Activated naive CD4-positive, alpha-beta T cell treated with Interleukin-2 at 50 U/mL for 16 hours (primary cell): ENCODE data around the gene SHD.
"Not testable (repeated sequence)": the region's sequence is repeated elsewhere in the genome, so short reads cannot be mapped to it uniquely, and the experiment has no call there.

Source experiments
- DNase-seq: peaks from one replicate; pipeline ENCODE4 v3.0.0-alpha.2; 2020

The SHD gene

GRCh38 chr19:4267101-4267900 lies 11.8 kb upstream of the SHD start:
- peak; percentile 63 for DNase-seq

DNA sequence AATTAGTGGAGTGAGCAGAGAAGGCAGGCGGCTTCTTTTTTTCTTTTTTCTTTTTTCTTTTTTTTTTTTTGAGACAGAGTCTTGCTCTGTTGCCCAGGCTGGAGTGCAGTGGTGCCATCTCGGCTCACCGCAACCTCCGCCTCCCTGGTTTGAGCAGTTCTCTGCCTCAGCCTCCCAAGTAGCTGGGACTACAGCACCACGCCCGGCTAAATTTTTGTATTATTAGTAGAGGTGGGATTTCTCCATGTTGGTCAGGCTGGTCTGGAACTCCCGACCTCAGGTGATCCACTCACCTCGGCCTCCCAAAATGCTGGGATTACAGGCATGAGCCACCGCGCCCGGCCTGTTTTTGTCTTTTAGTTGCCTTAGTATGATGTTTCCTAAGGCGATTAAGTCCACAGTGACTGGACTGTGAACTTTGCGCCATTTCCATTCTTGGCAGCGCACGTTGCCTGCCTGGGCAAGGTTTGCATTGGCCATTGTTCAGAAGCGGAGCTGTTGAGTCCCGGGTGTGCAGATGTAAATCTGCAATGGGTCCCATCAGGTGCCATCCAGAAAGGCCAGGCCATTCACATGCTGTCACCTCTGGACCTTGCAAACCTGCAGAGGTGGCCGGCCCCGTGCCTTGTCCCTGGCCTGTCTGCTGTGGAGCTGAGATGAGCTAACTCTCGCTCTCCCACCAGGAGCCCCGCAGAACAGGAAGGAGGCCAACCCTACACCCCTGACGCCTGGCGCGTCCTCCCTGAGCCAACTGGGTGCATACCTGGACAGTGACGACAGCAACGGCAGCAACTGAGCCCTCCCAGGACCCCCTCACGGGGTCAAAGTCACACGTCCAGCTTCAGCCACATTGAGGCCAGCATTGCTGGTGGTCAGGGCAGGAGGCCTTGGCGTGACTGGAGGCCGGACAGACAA lies 10.9 kb upstream of the SHD start:
- DNase-seq, result no peak

GRCh38 chr19:4268816-4269430 lies 10.1 kb upstream of the SHD start:
- no peak for DNase-seq

DNA sequence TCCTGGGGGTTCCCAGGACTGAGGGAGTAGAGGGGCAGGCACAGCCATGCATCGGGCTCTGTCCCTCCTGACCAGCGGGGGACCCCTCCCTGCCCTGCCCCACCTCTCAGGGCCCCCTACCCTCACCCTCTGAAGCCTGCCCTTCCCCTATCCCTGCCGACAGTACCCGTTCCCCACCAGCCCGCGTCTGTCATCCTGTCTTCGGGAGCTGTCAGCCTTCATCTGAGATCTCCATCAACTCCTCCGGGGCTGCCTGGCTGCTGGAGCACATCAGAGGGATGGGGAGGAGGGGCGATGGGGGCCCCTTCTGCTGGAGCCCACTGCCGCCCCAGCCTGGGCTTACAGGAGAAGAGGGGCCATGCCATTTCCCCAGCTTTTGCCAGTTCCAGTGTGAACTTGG lies 6.2 kb upstream of the SHD start:
- no peak for DNase-seq

- DNase-seq, result not testable (repeated sequence)
Measured at GRCh38 chr19:4274321-4274686, 4.8 kb upstream of the SHD start.

DNA sequence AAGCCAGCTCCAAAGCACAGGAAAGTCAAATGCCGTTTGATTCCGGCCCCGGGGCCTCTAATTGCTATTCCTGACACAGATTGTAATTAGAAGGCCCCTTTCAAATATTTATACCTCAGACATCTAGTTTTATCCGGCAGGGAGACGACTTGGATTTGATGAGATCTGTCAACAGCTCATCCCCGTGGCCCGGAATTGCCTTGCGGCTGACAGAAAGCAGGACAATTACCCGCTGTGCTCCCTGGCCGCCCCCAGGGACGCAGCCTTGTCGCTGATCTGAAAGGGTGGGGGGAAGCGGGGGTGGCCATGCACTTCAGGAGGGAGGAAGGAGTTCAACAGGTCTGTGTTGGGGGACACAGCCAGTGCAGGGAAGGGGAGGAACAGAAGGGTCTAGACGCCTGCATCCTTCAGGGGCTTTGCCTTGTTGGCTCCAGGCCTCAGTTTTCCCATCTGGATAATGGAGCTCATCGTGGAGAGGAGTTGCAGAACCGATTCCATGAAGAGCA lies 1.8 kb upstream of the SHD start:
- no peak for DNase-seq

DNA sequence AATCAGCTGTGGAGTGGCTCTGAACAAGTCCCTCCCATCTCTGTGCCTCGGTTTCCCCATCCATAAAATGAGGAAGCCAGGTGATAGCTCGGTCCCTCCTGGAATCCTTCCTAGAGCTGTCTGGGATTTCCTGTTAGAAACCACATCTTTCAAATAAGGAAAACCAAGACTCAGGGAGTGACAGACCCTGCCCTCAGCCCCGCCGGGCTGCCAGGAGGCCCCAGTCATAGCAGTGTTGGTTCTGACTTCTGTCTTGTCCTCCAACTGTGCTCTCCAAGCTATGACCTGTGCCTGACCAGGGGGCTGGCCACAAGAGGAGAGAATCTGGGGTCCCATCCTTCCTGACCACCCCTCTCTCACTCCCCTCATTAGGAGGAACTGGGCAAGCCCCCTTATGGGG lies 1.1 kb upstream of the SHD start:
- DNase-seq, result no peak

DNA sequence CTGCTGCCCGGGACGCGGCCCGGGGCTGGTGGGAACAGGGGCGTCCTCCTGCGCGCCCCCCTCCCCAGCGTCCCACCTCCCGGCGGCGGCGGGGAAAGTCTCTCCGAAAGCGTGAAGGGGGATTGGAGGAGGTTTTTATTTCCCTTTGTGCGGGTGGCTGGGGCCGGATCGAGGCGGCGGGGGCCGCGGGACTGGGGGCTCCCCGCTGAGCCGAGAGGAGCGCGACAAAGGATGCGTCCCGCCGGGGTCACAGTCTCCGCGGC lies 132 bp downstream of the SHD start:
- DNase-seq, result no peak

DNA sequence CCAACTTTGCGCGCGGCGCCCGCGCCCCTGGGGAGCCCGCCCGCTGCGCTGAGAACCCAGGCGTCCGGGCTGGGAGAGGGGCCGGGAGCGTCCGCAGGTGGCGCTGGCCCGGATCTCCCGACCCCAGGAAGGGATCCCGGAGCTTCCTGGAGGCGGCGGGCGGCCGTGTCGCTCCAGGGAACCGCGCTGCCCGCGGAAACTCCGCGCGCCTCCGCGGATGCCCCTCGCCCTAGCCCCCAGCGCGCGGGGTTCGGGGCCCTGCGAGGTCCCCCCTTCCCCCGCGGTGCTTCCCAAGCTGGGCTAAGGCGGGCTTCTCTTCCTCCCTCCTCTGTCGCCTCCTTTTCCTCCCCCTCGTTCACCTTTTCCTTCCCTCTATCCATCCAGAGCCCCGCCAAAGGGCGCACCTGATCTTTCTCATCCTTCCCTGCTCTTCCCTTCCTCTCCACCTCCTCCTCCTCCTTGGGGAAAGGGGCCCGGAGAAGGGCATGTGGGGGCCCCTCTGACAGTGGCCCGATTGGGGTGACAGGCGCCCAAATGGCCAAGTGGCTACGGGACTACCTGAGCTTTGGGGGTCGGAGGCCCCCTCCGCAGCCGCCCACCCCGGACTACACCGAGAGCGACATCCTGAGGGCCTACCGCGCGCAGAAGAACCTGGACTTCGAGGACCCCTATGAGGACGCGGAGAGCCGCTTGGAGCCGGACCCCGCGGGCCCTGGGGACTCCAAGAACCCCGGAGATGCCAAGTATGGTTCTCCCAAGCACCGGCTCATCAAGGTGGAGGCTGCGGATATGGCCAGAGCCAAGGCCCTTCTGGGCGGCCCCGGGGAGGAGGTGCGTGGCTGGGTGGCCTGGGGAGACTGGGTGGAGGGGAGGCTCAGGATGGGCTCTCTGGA lies 710 bp downstream of the SHD start:
- DNase-seq, result no peak

- no peak for DNase-seq
Measured at GRCh38 chr19:4284176-4284958, 5.3 kb downstream of the SHD start.

- no peak for DNase-seq
Measured at GRCh38 chr19:4284974-4285373, 5.9 kb downstream of the SHD start.

- not testable (repeated sequence) for DNase-seq
Measured at GRCh38 chr19:4286141-4286540, 7.1 kb downstream of the SHD start.

GRCh38 chr19:4288091-4288777 lies 9.2 kb downstream of the SHD start:
- DNase-seq, result no peak

DNA sequence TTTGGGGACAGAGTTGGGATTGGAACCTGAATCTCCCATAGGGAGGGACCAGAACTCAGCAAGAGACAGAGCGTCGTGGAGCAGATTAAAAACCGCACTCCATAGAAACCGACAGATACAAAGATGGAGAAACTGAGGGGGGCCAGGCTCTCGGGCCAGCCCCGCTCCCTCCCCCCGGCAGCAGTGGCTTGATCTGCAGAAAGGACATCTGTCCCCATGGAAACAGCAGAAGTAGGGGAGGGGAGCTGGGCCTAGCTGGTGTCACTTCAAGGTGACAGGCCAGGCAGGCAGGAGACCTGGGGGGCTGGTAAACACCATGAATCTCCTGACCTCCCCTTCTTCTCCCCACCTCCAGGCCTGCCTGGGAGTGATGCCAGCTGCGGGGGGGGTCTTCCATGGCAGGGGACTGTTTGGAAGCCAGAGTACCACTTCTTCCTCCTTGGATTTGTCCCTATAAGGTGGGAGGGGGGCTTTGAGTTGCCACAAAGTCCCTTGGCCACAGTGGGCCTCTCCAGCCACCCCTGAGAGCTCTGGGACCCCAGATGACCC lies 12.2 kb downstream of the SHD start:
- DNase-seq, result no peak

DNA sequence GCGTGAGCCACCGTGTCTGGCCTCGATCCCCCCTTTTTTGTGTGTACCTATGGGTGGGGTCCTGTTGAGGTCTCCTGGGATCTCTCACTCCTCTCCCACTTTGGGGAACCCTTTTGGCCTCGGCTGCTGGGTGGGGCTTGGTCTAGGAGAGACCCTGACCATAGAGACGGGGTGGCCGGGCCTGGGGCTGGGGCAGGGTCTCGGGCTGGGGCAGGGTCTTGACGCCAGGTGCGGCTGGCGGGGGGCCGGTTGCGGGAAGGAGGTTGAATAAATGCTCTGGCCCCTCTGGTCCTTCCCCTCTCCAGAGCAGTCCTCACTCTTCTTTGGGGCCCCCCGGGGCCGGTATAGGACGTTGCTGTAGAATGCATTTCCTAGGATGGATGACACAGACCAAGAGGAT lies 13.4 kb downstream of the SHD start:
- no peak for DNase-seq

GRCh38 chr19:4294389-4294788 lies 15.3 kb downstream of the SHD start:
- no peak for DNase-seq

GRCh38 chr19:4295972-4296771 lies 17.1 kb downstream of the SHD start:
- no peak for DNase-seq

- DNase-seq, result no peak
Measured at GRCh38 chr19:4297901-4298809, 19.1 kb downstream of the SHD start.
